AG08395 (cell line): ENCODE results near the gene ACYP1.
"Not testable (repeated sequence)": the region's sequence is repeated elsewhere in the genome, so short reads cannot be mapped to it uniquely, and the experiment has no call there.

ENCODE experiments used
- DNase-seq: peaks from one replicate; pipeline ENCODE4 v3.0.0; 2012; ENCODE audit warnings: mixed read lengths, low spot score

Gene ACYP1

DNA sequence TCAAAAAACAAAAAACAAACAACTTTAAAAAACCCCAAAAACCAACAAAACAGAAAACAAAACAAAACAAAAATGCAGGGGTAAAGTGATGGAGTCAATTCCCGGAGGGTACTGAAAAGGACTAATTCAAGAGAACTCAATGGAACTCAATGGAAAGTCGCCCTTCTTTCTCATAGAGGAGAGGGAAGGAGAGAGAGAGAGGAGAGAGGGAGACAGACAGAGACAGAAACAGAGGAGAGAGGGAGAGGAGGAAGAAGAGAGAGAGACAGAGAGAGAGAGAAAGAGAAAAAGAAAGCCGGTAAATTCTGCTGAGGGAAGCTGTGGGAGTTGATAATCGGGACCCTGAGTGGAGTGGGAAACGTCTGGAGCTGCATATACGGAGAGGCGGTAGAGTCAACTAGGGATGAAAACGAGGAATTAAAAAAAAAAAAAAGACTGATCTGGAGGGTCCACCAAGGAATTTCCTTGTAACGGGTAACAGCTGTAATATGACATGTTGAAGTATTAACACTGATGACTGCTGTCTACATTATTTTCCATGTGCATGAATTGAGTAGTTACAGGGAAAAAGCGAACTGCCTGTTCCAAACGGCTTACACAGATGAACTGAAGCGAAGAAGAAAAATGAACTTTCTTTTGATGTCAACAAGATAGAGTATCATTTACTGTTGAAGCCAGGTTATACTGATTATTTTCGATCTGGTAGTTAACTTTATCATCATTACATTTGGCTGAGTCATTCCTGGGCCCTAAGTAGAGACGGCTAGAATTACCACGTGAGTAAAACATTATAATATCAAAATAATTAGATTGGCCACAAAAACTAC, 4.7 kb upstream of the ACYP1 start:
- no peak for DNase-seq

DNA sequence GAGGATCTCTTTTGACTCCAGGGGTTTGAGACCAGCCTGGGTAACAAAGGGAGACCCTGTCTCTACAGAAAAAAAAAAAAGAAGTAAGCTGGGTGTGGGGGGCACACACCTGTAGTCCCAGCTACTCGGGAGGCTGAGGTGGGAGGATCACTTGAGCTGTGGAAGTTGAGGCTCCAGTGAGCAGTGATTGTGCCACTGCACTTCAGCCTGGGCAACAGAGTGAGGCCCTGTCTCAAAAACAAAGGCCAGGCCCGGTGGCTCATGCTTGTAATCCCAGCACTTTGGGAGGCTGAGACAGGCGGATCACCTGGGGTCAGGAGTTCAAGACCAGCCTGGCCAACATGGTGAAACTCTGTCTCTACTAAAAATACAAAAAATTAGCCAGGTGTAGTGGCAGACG, 3.9 kb upstream of the ACYP1 start:
- DNase-seq = not testable (repeated sequence)

- no peak for DNase-seq
These were observed 3.4 kb upstream of the ACYP1 start for GRCh38 chr14:75067212-75067611.

- DNase-seq = no peak
These were observed 2.9 kb upstream of the ACYP1 start for GRCh38 chr14:75066691-75067090.

DNA sequence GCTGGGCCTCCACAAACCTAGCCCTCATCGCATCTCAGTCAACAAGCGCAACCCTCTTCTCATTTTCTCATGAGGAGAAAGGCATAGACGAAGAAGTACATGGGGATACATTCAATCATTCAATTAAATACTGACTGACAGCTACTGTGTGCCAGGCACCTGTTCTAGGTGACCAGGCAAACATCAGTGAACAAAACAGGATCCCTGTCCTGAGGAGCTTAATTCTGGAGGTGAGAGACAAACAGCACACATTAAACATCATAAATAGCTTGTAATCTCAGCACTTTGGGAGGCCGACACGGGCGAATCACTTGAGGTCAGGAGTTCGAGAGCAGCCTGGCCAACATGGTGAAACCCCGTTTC, 362 bp upstream of the ACYP1 start:
- no peak for DNase-seq

- no peak for DNase-seq
These were observed 811 bp downstream of the ACYP1 start for GRCh38 chr14:75063013-75063412.

GRCh38 chr14:75060420-75060819, 3.4 kb downstream of the ACYP1 start:
- no peak for DNase-seq

GRCh38 chr14:75059642-75060041, 4.2 kb downstream of the ACYP1 start:
- no peak for DNase-seq

DNA sequence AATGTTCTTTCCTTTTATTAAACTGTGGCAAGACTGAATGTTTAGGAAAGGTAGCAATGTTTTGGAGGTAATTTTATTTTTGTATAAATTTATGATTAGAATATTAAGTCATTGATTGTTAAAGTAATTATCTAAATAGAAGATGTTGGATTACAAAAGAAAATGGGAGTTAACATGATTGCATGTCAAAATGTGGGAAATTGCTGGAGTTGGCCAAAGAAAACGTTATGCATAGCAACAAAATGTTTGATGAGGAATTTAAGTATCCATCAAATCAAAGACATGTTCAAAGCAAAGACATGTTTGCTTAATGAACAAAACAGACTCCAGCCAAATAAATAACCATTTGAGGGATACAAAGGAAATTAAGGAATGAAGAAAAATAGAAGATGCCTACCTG, 9.4 kb downstream of the ACYP1 start:
- no peak for DNase-seq

- DNase-seq = no peak
These were observed 10.2 kb downstream of the ACYP1 start for GRCh38 chr14:75053396-75054291.

- no peak for DNase-seq
These were observed 12.3 kb downstream of the ACYP1 start for GRCh38 chr14:75051556-75051899.

DNA sequence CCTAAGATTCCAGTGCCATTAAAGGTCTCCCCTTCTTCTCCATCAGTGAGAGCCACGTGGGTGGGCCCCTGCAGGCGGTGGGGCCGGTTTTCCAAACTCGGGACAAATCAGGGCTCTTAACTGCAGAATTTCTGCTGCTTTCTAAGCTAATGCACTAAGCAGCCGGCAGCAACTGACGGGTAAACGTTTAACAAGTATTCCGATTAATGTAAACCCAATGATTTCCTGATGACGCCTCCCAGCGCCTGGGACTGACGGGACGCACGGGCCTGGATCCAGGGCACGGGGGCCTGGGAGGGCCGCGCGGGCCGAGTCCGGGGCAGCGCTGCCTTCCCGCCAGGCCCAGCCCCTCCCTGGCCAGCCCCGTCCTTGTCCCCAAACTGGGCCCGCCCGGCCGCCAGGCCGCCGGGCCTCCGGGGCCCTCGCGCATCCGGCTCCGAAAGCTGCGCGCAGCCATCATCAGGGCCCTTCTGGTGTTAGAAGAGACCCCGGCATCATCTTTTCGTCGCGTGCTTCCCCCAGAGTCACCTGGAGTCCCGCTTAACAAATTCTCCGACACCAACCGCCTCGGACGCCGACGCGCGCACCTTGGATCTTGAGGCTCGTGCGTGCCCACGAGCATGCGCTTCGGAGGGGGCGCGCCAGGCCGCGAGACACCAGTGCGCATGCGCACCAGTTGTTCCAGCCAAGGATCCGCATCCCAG, 12.8 kb downstream of the ACYP1 start, which contains the start of gene MLH3:
Gene MLH3, minus strand, starts transcription at position 616 of the 704 bp plus-strand sequence. CDS start 1,812 bp downstream, outside the sequence.
- peak; percentile 96 for DNase-seq

GRCh38 chr14:75049731-75050201, 14.1 kb downstream of the ACYP1 start:
- DNase-seq = peak; percentile 30

DNA sequence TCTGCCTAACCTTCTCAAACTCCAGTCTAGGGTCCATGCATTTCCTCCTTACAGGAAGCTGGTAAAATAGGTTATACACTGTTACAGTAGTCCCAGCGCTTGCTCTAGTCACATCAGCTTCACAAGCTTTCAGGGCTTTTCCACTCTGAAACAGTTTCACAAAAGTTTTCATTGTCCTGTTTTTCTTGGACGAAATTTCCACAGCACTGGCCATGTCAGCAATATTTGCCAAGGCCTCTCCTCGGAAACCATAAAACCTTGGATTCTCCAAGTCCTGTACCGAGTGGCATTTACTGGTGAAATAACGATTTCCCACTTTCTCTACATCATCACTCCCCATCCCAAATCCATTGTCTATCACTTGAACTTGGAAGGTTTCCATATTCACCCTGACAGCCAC, 14.7 kb downstream of the ACYP1 start:
- no peak for DNase-seq

- no peak for DNase-seq
These were observed 15.7 kb downstream of the ACYP1 start for GRCh38 chr14:75048101-75048500.

DNA sequence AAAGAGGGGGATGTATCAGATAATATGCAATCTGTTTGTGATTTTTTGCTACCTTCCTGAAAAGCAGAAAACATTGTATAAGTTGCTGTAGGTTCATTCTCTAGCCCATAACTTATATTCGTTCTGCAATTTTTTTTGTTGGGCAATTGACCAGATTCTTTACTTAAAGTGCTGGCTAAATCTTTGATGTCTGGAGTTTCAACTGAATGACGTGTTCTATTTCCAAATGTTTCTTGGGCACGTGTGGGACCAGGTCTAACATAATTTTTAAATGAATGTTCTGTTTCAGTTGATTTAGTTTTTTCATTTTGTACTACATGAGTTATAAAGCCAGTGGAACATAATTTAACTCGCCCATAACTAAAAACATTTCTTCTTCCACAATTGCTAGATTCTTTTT, 16.3 kb downstream of the ACYP1 start:
- no peak for DNase-seq

- peak; percentile 24 for DNase-seq
These were observed 16.9 kb downstream of the ACYP1 start for GRCh38 chr14:75046899-75047298.

- DNase-seq = no peak
These were observed 17.5 kb downstream of the ACYP1 start for GRCh38 chr14:75046275-75046674.

GRCh38 chr14:75044752-75045151, 19.1 kb downstream of the ACYP1 start:
- no peak for DNase-seq

GRCh38 chr14:75044322-75044721, 19.5 kb downstream of the ACYP1 start:
- peak; percentile 19 for DNase-seq

- no peak for DNase-seq
These were observed 21.8 kb downstream of the ACYP1 start for GRCh38 chr14:75042035-75042434.

DNA sequence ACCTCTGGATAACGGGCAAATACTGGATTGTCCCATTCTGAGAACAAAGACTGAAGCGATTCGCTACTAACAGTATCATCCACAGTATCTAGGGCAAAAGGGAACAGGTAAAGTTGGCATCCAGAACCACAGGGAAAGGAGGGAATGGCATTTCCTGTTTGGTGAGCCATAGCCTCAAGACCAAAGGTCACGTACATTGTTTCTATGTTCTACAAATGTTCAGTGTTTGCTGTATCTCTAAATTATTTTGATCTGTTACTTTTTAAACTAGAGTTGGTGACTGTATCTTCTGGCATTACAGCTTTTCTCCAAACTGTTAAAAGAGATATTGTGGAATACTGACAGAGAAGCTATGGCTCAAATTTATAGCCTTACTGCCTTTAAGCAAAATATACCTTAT, 22.2 kb downstream of the ACYP1 start:
- DNase-seq = no peak
